ENCODE results near the gene UPB1.

- no peak for TF ChIP-seq ZNF584 (CRISPR knock-in tag; IDR thresholded peaks at IDR 0.05; ENCODE audit: low read depth)
- TF ChIP-seq POLR2A (conservative IDR thresholded peaks at IDR 0.05), result no peak
- TF ChIP-seq ZNF280A (IDR thresholded peaks at IDR 0.05; ENCODE audit: low read depth, partially characterized antibody), result no peak
- TF ChIP-seq SAP30 (IDR thresholded peaks at IDR 0.05; ENCODE audit: borderline replicate concordance, insufficient read depth, low read depth, low read length, poor library complexity, severe bottlenecking), result no peak
- no peak for TF ChIP-seq SREBF2 (CRISPR knock-in tag; IDR thresholded peaks at IDR 0.05)
Measured at GRCh38 chr22:24467340-24467739, 27.8 kb upstream of the UPB1 start.

Measured in K562 (cell line).